H7 (cell line): ENCODE data around the gene WTIP. TPM values are rescaled to one million over a fixed set of nuclear protein-coding genes. Genes with fewer than 3 reads are reported as not detected.
"Not testable (repeated sequence)": the region's sequence is repeated elsewhere in the genome, so short reads cannot be mapped to it uniquely, and the experiment has no call there.

Experiments used
- DNase-seq: peaks from one replicate; pipeline ENCODE4 v3.0.0; 2012
- H3K27me3 ChIP-seq: 2 replicates; pipeline ENCODE4 v1.6.0; 2011; ENCODE audit warnings: mild to moderate bottlenecking, low read length; ENCODE audit not compliant: control insufficient read depth, insufficient read depth
- H3K36me3 ChIP-seq: replicated peaks from 2 replicates; pipeline ENCODE4 v1.5.1; 2011; ENCODE audit warnings: low read length; ENCODE audit not compliant: control insufficient read depth, insufficient read depth
- H3K4me3 ChIP-seq: 2 replicates; pipeline ENCODE4 v1.5.1; 2011; ENCODE audit warnings: low read depth, mild to moderate bottlenecking, control low read depth, low read length, moderate library complexity; ENCODE audit not compliant: insufficient read depth
- total RNA-seq: library from RNA; depleted of rRNA; stranded (reverse); fragments of >200 nt; shearing (Covaris generic); gene quantifications from 2 replicates; pipeline ENCODE4 v1.2.3, GENCODE V29; 2014

The WTIP gene
- total RNA-seq, 1 experiment from 2014 or later = 12.5 TPM

DNA sequence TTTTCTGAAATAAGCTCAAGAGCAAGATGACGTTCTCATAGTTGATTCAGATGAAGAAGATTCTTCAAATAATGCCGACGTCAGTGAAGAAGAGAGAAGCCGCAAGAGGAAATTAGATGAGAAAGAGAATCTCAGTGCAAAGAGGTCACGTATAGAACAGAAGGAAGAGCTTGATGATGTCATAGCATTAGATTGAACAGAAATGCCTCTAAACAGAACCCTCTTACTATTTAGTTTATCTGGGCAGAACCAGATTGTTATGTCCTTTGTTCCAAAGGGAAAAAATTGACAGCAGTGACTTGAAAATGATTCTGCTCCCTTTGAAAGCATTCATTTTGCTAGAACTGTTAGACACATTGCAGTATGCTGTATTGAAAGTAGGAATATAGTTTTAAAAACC lies 12.5 kb upstream of the WTIP start:
- not testable (repeated sequence) for DNase-seq, H3K27me3 ChIP-seq, H3K4me3 ChIP-seq
- peaks cover 18% of the 10 kb centered on the region for H3K36me3 ChIP-seq

- Histone ChIP-seq H3K36me3 (peaks cover 12% of the 10 kb centered on the region), H3K4me3 (no peak overlapping the region), H3K27me3 (no peaks in the 10 kb centered on the region)
- DNase-seq = no peak
These were observed 9.5 kb upstream of the WTIP start for GRCh38 chr19:34471906-34472700.

DNA sequence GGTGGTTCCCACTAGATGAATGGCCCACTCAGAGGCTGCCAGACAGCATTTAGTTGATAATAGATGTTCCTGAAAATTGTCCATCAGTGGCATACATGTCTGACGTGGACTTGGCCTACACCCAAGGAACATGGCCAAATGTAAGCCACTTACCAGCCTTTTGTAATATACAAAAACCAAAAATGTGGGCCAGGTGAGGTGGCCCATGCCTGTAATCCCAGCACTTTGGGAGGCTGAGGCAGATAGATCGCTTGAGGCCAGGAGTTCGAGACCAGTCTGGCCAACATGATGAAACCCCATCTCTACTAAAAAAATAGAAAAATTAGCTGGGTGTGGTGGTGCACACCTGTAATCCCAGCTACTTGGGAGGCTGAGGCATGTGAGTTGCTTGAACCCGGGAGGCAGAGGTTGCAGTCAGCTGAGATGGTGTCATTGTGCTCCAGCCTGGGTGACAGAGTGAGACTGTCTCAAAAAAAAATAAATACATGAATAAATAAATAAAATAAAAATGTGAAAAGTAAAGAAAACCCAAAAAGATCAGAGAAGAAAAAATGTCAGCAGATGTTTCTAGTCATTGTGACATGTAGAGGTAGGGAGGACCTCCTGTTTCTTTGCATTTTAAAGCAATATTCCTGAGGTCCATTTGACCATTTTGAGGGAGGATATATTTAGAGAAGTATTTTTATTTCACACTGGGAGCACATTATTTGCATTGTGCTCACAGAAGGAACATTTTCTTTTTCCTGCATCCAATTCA lies 7.1 kb upstream of the WTIP start:
- no peak for DNase-seq
- H3K36me3 ChIP-seq = peaks cover 8% of the 10 kb centered on the region
- no peak overlapping the region for H3K4me3 ChIP-seq
- no peaks in the 10 kb centered on the region for H3K27me3 ChIP-seq

DNA sequence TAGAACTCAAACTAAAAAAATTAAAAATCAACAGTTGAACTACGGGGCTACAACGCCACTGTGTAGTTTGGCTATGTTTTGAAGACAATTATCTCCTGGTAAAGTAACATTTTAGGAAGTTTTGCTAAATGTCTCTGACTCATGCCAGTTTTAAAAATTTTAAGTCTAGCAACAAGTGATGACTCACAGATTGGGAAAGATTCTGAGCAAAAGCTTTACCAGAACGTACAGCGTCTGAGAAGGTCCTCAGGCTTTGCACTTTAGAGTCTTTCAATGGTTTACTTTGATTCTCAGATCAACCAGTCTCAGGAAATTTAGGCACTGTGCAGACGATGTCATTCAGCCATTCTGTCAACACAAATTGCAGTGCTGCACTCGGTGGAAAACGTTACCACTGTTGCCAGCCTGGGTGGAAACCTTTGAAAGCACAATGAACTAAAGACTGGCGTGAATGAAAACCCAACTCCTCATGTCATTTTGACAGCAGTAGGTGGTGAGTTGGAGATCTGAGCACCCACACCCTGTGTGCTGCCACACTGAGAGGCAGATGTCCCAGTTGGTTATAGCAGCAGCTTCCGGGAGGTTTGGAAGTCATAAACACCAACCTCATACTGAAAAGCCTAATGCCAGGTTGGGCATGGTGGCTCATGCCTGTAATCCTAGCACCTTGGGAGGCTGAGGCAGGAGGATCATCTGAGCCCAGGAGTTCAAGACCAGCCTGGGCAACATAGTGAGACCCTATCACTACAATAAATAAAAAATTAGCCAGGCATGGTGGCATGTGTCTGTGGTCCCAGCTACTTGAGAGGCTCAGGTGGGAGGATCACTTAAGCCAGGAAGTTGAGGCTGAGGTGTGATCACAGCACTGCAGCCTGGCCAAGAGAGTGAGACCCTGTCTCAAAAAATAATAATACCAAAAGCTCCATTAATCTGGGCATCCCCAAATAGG lies 6.3 kb upstream of the WTIP start:
- Histone ChIP-seq H3K27me3 (peaks cover 1% of the 10 kb centered on the region; the same call in 1 of the 2 replicates), H3K4me3 (no peak overlapping the region), H3K36me3 (peaks cover 6% of the 10 kb centered on the region)
- DNase-seq = no peak

GRCh38 chr19:34475975-34476594 lies 5.5 kb upstream of the WTIP start:
- DNase-seq = no peak
- Histone ChIP-seq H3K27me3 (peaks cover 6% of the 10 kb centered on the region), H3K4me3 (no peak overlapping the region), H3K36me3 (peaks cover 6% of the 10 kb centered on the region)

DNA sequence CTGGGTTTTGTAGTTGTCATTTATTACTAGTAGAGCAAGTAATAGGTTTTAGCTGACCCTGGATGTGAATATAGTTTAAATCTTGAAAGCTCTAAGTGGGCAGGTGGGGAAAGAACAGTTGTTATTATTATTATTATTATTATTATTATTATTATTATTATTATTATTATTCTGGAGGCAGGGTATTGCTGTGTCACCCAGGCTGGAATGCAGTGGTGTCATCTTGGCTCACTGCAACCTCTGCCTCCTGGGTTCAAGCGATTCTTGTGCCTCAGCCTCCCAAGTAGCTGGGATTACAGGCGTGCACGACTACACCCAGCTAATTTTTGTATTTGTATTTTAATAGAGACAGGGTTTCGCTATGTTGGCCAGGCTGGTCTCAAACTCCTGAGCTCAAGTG lies 3.1 kb upstream of the WTIP start:
- H3K27me3 ChIP-seq = peaks cover 20% of the 10 kb centered on the region
- H3K4me3 ChIP-seq, H3K36me3 ChIP-seq, DNase-seq: not testable (repeated sequence)

GRCh38 chr19:34479396-34479795 lies 2.2 kb upstream of the WTIP start:
- Histone ChIP-seq H3K36me3 (no peaks in the 10 kb centered on the region), H3K27me3 (peaks cover 20% of the 10 kb centered on the region), H3K4me3 (no peak overlapping the region)
- no peak for DNase-seq

DNA sequence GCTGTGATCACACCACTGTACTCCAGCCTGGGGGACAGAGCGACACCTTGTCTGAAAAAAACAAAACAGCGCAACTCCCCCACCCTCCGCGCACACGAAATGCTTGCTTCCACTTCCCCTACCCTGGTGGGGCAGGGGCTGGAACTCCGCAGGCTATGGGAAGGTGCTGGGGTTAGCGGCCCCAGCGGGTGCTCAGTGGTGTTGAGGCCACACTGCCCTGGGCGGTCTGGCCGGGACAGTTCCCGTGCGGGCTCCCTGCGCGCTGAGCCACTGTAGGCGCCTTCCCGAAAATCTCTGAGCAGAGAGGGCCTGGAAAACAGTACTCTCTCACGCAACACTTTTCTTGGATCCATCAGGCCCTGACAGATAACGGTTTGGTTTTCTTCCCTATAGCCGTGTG lies 1.1 kb upstream of the WTIP start:
- Histone ChIP-seq H3K4me3 (peak overlapping the region; percentile 60; the same call in 1 of the 2 replicates), H3K36me3 (no peaks in the 10 kb centered on the region), H3K27me3 (peaks cover 20% of the 10 kb centered on the region)
- no peak for DNase-seq

DNA sequence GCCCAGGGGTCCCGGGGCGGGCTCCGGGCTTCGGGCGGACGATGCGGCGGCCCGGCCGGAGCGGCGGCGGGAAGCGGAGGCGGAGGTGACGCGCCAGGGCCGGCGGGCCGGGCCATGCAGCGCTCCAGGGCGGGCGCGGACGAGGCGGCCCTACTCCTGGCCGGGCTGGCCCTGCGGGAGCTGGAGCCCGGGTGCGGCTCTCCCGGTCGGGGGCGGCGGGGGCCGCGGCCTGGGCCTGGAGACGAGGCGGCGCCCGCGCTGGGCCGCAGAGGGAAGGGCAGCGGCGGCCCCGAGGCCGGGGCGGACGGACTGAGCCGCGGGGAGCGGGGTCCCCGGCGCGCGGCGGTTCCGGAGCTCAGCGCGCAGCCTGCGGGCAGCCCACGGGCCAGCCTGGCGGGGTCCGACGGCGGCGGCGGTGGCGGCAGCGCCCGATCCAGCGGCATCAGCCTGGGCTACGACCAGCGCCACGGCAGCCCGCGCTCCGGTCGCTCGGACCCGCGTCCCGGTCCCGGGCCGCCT lies 362 bp downstream of the WTIP start:
- H3K36me3 ChIP-seq = no peaks in the 10 kb centered on the region
- no peak for DNase-seq
- peaks cover 20% of the 10 kb centered on the region for H3K27me3 ChIP-seq
- peak overlapping the region; percentile 74 for H3K4me3 ChIP-seq

DNA sequence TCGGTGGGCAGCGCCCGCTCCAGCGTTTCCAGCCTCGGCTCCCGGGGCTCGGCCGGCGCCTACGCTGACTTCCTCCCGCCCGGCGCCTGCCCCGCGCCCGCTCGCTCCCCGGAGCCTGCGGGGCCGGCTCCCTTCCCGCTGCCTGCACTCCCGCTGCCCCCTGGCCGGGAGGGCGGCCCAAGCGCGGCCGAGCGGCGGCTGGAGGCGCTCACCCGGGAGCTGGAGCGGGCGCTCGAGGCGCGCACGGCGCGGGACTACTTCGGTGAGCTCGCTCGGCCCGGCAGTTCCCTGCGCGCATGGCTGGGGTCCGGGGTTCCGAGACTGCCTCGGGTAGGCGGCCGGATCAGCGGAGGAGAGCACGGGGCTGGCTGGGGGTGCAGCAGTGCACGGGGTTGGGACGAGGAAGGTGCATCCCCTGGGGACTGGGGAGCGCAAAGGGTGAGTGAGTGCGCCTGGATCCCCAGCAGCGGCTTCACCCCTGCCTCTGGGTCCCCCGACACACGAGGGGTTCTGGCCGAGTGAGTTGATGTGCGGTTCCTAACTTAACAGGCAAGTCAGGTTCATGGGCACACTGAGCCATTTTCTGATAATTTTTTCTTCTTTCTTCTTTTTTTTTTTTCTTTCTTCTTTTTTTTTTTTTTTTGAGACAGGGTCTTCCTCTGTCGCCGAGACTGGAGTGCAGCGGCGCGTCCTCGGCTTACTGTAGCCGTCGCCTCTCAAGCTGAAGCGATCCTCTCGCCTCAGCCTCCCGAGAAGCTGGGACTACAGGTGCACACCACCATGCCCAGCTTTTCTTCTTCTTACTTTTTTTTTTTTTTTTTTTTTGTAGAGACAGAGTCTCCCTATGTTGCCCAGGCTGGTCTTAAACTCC lies 1.1 kb downstream of the WTIP start:
- Histone ChIP-seq H3K36me3 (no peaks in the 10 kb centered on the region), H3K27me3 (peaks cover 20% of the 10 kb centered on the region), H3K4me3 (peak overlapping the region; percentile 74)
- DNase-seq = peak; percentile 82

DNA sequence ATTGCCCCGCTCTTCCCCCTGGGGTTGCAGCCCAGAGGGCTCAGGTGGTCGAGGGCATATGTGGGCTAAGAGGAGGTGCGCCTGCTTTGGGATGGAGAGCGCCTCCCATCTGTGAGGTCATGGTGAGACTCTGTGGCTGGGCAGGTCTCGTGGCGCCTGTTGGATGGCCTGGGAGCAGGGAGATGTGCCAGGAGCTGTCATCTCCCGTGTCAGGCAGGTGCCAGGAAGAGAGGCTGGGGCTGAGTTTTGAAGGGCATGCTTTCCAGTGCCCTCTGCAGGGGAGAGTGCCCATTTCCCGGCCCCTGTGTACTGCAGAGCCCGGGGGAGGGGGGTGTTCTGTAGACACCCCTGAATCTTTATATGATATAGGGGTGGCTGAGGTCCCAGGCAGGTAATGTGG lies 2.8 kb downstream of the WTIP start:
- H3K27me3 ChIP-seq = peaks cover 20% of the 10 kb centered on the region
- H3K4me3 ChIP-seq = no peak overlapping the region
- peak; percentile 51 for DNase-seq
- no peaks in the 10 kb centered on the region for H3K36me3 ChIP-seq

GRCh38 chr19:34485831-34486230 lies 4.3 kb downstream of the WTIP start:
- peaks cover 2% of the 10 kb centered on the region for H3K36me3 ChIP-seq
- peaks cover 15% of the 10 kb centered on the region for H3K27me3 ChIP-seq
- no peak for DNase-seq
- no peak overlapping the region for H3K4me3 ChIP-seq

GRCh38 chr19:34487651-34488051 lies 6.1 kb downstream of the WTIP start:
- no peak for DNase-seq
- H3K36me3 ChIP-seq = peaks cover 2% of the 10 kb centered on the region

More at GRCh38 chr19:34487651-34488051, 6.1 kb downstream of the WTIP start:
- peaks cover 8% of the 10 kb centered on the region for H3K27me3 ChIP-seq
- no peak overlapping the region for H3K4me3 ChIP-seq
